Esophagus squamous epithelium (tissue), 5 donors: ENCODE results near the gene SLC25A27. TPM values are rescaled to one million over a fixed set of nuclear protein-coding genes. Genes with fewer than 3 reads are reported as not detected.

Source experiments
- DNase-seq: peaks from one replicate; lab custom pipeline; 2025; lab: John Stamatoyannopoulos, UW
- H3K27ac ChIP-seq, 4 donors: fragments of 200-600 bp; sonication (generic); one replicate each; pipeline ENCODE4 v1.5.1; 2016 to 2019; ENCODE audit warnings: mild to moderate bottlenecking in 1 of 4
- H3K27me3 ChIP-seq, 4 donors: fragments of 200-600 bp; sonication (generic); 1 replicate in 3 of 4; 2 replicates in 1 of 4; pipeline versions ENCODE4 v1.5.1 to v1.6.0; 2017 to 2021; ENCODE audit warnings: antibody characterized with exemption in 1 of 4
- H3K36me3 ChIP-seq, 3 donors: fragments of 200-600 bp; sonication (generic); one replicate each; pipeline ENCODE4 v1.5.1; 2016 to 2019
- H3K4me1 ChIP-seq, 3 donors: fragments of 200-600 bp; sonication (generic); one replicate each; pipeline ENCODE4 v1.5.1; 2017 to 2019
- H3K4me3 ChIP-seq, 4 donors: fragments of 200-600 bp; sonication (generic); 1 replicate in 3 of 4; 2 replicates in 1 of 4; pipeline ENCODE4 v1.5.1; 2016 to 2019; ENCODE audit warnings: mild to moderate bottlenecking in 2 of 4, moderate library complexity in 1 of 4
- H3K9me3 ChIP-seq, 3 donors: fragments of 200-600 bp; sonication (generic); one replicate each; pipeline ENCODE4 v1.5.1; 2016 to 2019
- CTCF ChIP-seq, 6 experiments: fragments of 450-650 bp in 4 of 6; fragments of 200-600 bp in 2 of 6; sonication (generic) in 2 of 6; IDR thresholded peaks; one replicate each; pipeline ENCODE4 v1.5.1; 2016 to 2019; ENCODE audit warnings: antibody characterized with exemption in 6 of 6, mild to moderate bottlenecking in 4 of 6, moderate library complexity in 4 of 6
- POLR2A ChIP-seq, 4 donors: fragments of 450-650 bp; IDR thresholded peaks; one replicate each; pipeline ENCODE4 v1.6.1; 2017; ENCODE audit warnings: antibody characterized with exemption in 4 of 4, mild to moderate bottlenecking in 4 of 4, moderate library complexity in 3 of 4
- WGBS, 2 donors: methylation state at CpG; one replicate each; pipeline ENCODE4 v1.1.5; 2018; 5-methylcytosine and 5-hydroxymethylcytosine counted together
- intact Hi-C: fragments of 100-400 bp; cut with DNase I; formaldehyde crosslinking; loops from one replicate; pipeline ENCODE4 v1.15.0; 2022
- total RNA-seq, 4 donors: library from RNA; depleted of rRNA; stranded (reverse); fragments of >200 nt; gene quantifications; one replicate each; pipeline ENCODE4 v1.1.0, GENCODE V29; 2016
- donor health status: DM: yes; HTN: yes; CAD: no.

Gene SLC25A27
- total RNA-seq: 10 to 100 TPM in 1 of 4 donors, 1 to 10 TPM in 3; 6.5 to 29.8 (median 8.1) TPM

- TF ChIP-seq POLR2A (IDR thresholded peaks at IDR 0.05) (peak in 1 of 4 donors; percentile 58), CTCF (IDR thresholded peaks at IDR 0.05) (no peak)
- Histone ChIP-seq H3K4me3 (peak within 1 kb of the TSS; percentile 87 to 96 (median 89)), H3K36me3 (peaks cover 0 to 13% (median 0%) of the 10 kb centered on the region in 3 donors), H3K9me3 (no peaks in the 10 kb centered on the region), H3K27me3 (no peaks in the 10 kb centered on the region), H3K27ac (peak within 1 kb of the TSS; percentile 81 to 92 (median 90)), H3K4me1 (peaks cover 0 to 42% (median 8%) of the 10 kb centered on the region in 3 donors)
- DNase-seq: peak; percentile 40
- intact Hi-C loops: no loop called here
- WGBS, 2 donors: 0% methylated on average over 7 to 22 of the region's 72 CpGs
Observed at GRCh38 chr6:46652603-46653438, at the start of gene SLC25A27, which contains the start of gene CYP39A1. Gene SLC25A27 (plus strand): TSS chr6:46652975. CDS start chr6:46653193, 218 bp downstream. Gene CYP39A1 (minus strand): TSS chr6:46652818. CDS start chr6:46652582, 236 bp downstream.

- Histone ChIP-seq H3K27ac (no peak overlapping the region), H3K4me1 (no peaks in the 10 kb centered on the region), H3K27me3 (no peaks in the 10 kb centered on the region), H3K4me3 (no peak overlapping the region), H3K9me3 (no peaks in the 10 kb centered on the region), H3K36me3 (no peaks in the 10 kb centered on the region)
- 84 to 88% methylated on average over 3 of the region's 3 CpGs for WGBS, 2 donors
- no peak for DNase-seq
- intact Hi-C loops: no loop called here
- TF ChIP-seq CTCF (IDR thresholded peaks at IDR 0.05) (no peak), POLR2A (IDR thresholded peaks at IDR 0.05) (no peak)
Observed at GRCh38 chr6:46605091-46605797, 47.5 kb upstream of the SLC25A27 start.

GRCh38 chr6:46606338-46606737, 46.4 kb upstream of the SLC25A27 start:
- Histone ChIP-seq H3K4me1 (no peaks in the 10 kb centered on the region), H3K4me3 (no peak overlapping the region), H3K27me3 (no peaks in the 10 kb centered on the region), H3K27ac (no peak overlapping the region), H3K36me3 (no peaks in the 10 kb centered on the region), H3K9me3 (no peaks in the 10 kb centered on the region)
- intact Hi-C loops: no loop called here
- no peak for DNase-seq
- no peak for TF ChIP-seq POLR2A (IDR thresholded peaks at IDR 0.05)
- TF ChIP-seq CTCF (IDR thresholded peaks at IDR 0.05): no peak
- 55 to 76% methylated on average over 3 of the region's 3 CpGs for WGBS, 2 donors

GRCh38 chr6:46610862-46611553, 41.8 kb upstream of the SLC25A27 start:
- Histone ChIP-seq H3K4me3 (no peak overlapping the region), H3K9me3 (no peaks in the 10 kb centered on the region), H3K27me3 (no peaks in the 10 kb centered on the region), H3K36me3 (no peaks in the 10 kb centered on the region), H3K4me1 (no peaks in the 10 kb centered on the region), H3K27ac (no peak overlapping the region)
- 75 to 79% methylated on average over 3 of the region's 3 CpGs for WGBS, 2 donors
- DNase-seq: no peak
- TF ChIP-seq CTCF (IDR thresholded peaks at IDR 0.05) (no peak), POLR2A (IDR thresholded peaks at IDR 0.05) (no peak)
- intact Hi-C loops: no loop called here
